ENCODE results near the gene DOK5.
"Not testable (repeated sequence)": the region's sequence is repeated elsewhere in the genome, so short reads cannot be mapped to it uniquely, and the experiment has no call there.

The DOK5 gene

GRCh38 chr20:54434196-54434595 is 41.2 kb upstream of the DOK5 start:
- no peaks in the 10 kb centered on the region for H3K9me3 Mint-ChIP-seq
- H3K27me3 Mint-ChIP-seq (ENCODE audit: low read depth, poor library complexity) = peaks cover 3% of the 10 kb centered on the region
- no peak overlapping the region for H3K27ac Mint-ChIP-seq
- H3K4me3 Mint-ChIP-seq = no peak overlapping the region
- DNase-seq = no peak
- TF ChIP-seq CTCF (IDR thresholded peaks at IDR 0.05) = no peak
- H3K4me1 Mint-ChIP-seq = peaks cover 9% of the 10 kb centered on the region
- no peaks in the 10 kb centered on the region for H3K36me3 Mint-ChIP-seq (ENCODE audit: low read depth)

GRCh38 chr20:54435015-54435414 is 40.4 kb upstream of the DOK5 start:
- no peak for DNase-seq
- Mint-ChIP-seq H3K4me3 (no peak overlapping the region), H3K9me3 (no peaks in the 10 kb centered on the region), H3K4me1 (peaks cover 9% of the 10 kb centered on the region), H3K27ac (no peak overlapping the region), H3K36me3 (ENCODE audit: low read depth) (no peaks in the 10 kb centered on the region), H3K27me3 (ENCODE audit: low read depth, poor library complexity) (no peaks in the 10 kb centered on the region)
- TF ChIP-seq CTCF (IDR thresholded peaks at IDR 0.05) = no peak

- DNase-seq; H3K4me1 Mint-ChIP-seq; H3K9me3 Mint-ChIP-seq; H3K36me3 Mint-ChIP-seq (ENCODE audit: low read depth); H3K27me3 Mint-ChIP-seq (ENCODE audit: low read depth, poor library complexity); H3K27ac Mint-ChIP-seq; H3K4me3 Mint-ChIP-seq: not testable (repeated sequence)
Observed at GRCh38 chr20:54436410-54436809, 39.0 kb upstream of the DOK5 start.

DNA sequence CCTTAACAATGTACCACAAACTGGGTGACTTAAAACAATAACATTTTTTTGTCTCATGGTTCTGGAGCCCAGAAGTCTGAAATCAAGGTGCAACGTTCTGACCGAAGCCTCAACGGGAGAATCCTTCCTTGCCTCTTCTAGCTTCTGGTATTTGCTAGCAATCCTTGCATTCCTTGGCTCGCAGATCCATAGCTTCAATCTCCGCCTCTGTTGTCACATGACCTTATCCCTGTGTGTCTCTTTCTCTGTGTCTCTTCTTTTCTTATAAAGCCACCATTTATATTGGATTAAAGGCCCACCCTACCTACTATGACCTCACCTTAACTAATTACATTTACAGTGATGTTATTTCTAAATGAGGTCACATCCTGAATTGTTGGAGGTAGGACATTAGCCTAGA is 37.2 kb upstream of the DOK5 start:
- Mint-ChIP-seq H3K4me3 (no peak overlapping the region), H3K27ac (no peak overlapping the region), H3K27me3 (ENCODE audit: low read depth, poor library complexity) (peaks cover 6% of the 10 kb centered on the region), H3K36me3 (ENCODE audit: low read depth) (no peaks in the 10 kb centered on the region), H3K9me3 (no peaks in the 10 kb centered on the region), H3K4me1 (no peaks in the 10 kb centered on the region)
- no peak for TF ChIP-seq CTCF (IDR thresholded peaks at IDR 0.05)
- no peak for DNase-seq

DNA sequence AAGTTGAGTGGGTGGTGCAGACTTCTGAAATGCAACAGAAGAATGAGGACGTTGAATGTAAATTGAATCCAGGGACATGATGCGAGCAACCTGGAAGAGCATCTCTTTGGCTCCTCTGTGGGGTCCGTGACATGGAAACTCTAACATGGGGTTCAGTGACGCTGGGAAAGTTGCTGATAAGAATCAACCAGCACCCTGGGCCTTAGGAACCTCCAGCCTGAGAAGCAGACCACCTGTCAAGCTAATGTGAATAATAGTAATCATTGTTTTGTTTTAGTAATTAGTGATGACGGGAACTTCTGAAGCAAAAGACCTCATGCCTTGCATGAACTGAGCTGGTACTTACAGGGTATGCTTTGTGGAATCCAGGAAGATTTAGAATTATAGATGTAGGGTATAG is 25.2 kb upstream of the DOK5 start:
- DNase-seq = no peak
- H3K9me3 Mint-ChIP-seq = peaks cover 7% of the 10 kb centered on the region
- H3K27ac Mint-ChIP-seq = no peak overlapping the region
- peaks cover 7% of the 10 kb centered on the region for H3K27me3 Mint-ChIP-seq (ENCODE audit: low read depth, poor library complexity)
- no peak for TF ChIP-seq CTCF (IDR thresholded peaks at IDR 0.05)
- no peak overlapping the region for H3K4me3 Mint-ChIP-seq
- H3K4me1 Mint-ChIP-seq = no peaks in the 10 kb centered on the region
- H3K36me3 Mint-ChIP-seq (ENCODE audit: low read depth) = no peaks in the 10 kb centered on the region

GRCh38 chr20:54451171-54451570 is 24.2 kb upstream of the DOK5 start:
- Mint-ChIP-seq H3K27ac (no peak overlapping the region), H3K4me1 (no peaks in the 10 kb centered on the region), H3K36me3 (ENCODE audit: low read depth) (no peaks in the 10 kb centered on the region), H3K9me3 (peaks cover 7% of the 10 kb centered on the region), H3K4me3 (no peak overlapping the region), H3K27me3 (ENCODE audit: low read depth, poor library complexity) (peaks cover 3% of the 10 kb centered on the region)
- DNase-seq = no peak
- TF ChIP-seq CTCF (IDR thresholded peaks at IDR 0.05) = no peak
